NCI-H2107 (cell line): ENCODE results near the gene PDE4D.

Experiments
- DNase-seq: peaks from one replicate; lab custom pipeline; 2025; lab: John Stamatoyannopoulos, UW

The PDE4D gene

DNA sequence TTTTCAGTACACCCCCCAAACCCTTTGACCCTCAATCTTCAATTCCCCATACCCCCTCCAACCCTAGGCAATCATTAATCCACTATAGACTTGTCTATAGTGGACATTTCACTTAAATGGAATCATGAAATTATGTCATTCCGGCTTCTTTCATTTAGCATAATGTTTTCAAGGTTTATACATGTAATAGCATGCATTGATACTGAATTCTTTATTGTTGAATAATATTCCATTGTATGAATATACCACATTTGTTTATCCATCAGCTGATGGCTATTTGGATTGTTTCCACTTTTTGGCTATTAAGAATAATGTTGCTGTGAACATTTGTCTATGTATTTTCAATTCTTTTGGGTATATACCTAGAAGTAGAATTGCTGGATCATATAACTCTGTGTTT is 238.8 kb downstream of the PDE4D start:
- DNase-seq = no peak

DNA sequence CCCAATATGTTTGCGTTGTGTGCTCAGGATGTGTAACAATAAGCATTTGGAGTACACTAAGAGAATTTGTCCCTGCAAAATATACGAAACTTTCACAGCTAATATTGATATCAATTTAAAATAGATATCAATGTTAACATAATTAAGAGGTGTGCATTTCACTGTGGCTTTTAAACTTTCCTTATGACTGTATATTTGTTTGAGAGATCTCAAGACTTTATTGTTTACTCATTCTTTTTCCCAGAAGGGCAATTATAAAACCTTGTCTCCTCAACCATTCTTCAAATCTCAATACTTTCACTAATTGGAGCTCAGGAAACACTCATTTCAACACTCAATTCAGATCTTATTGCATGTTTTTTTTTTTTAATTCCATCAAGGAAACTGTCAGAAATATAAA is 241.1 kb downstream of the PDE4D start:
- DNase-seq = no peak

DNA sequence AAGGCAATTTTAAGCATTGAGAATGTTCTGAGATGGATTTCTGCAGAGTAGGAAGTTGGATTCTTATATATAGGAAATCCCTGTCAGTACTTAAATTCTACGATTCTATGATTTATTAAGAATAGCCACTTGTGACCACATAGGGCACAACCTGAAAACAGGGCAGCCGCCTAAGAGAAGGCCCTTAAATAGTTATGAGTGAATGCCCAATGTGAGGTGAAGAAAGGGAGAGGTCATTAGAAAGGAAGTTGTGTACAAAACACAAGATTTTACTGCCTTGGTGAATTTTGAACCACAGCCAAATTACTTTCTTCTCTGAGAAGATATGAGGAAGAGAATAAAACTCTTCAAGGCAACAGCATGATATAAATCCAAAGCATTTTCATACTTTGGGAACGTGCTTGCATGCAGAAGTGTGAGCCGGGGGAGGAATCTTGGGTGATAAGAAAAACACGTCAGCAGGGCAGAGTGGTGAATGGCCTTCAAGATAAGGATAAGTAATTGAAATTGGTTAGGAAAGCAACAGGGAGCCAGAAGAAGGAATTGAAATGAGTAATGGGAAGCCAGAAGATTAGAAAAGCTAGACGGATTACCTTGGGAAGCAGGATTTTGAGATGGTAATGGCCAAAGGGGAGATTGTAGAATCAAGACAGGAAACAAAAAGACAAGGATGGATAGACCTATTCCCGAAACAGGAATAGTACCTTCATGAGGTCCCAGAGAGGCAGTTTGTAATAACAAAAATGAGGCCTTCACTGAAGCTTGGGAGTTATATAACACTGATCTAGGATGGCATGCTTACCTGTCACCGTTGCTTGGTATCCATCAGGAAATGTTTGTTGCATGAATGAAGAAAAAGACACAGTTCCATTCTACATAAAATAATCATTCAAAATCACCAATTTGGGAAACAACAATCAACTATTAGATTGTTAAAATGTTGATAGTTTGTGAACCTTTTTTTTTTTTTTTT is 244.3 kb downstream of the PDE4D start:
- no peak for DNase-seq

DNA sequence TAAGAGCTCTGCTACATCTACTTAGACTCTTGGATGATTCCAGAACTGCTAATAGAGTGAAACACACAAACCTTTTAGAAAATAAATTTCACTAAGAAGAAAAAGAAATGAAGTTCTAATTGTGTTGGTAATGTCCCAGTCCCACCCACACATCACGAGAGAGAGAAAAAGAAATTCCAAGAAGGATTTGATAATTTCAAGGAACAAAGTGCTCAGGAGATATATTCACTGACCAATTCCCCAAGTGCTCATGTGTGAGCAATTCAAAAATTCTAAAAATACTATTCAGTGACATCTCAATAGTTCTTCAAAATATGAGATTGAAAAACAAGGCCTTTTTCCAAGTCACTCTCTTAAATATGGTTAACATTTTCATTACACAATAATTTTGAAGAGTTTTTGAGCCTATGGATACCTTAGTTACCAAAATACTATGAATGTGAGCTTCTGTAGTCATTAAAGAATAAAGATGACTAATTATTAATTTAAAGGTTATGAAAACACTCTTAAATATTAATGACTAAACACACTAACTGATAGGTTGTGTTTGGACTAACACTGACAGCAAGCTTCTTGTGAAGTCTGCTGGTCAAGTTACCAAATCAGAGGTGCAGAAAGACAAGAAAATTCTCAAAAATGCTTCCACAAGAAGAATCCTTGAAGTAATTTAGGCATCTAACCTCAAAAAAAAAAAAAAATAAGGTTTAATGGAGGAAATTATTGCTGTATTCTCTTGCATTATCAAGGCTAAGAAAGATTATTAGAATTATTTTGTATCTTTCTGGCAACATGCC is 245.3 kb downstream of the PDE4D start:
- no peak for DNase-seq

DNA sequence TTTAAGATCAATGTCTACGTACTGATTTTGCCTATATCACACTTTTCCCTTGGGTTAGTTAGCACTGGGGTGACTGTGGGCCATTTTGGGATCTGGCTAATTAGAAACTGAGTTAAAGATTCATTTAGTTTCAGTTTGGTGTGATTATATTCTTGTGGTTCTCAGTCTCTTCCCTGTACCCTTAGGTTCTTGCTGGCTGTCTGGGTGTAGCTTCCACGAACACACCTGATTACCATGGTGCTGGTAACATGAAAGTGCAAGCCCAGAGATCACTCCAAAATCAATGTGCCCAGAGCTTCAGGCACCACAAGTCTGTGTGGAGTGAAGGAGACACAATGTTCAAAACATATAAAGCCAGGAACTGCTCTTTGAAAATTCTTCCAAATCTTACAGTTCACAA is 248.1 kb downstream of the PDE4D start:
- no peak for DNase-seq

DNA sequence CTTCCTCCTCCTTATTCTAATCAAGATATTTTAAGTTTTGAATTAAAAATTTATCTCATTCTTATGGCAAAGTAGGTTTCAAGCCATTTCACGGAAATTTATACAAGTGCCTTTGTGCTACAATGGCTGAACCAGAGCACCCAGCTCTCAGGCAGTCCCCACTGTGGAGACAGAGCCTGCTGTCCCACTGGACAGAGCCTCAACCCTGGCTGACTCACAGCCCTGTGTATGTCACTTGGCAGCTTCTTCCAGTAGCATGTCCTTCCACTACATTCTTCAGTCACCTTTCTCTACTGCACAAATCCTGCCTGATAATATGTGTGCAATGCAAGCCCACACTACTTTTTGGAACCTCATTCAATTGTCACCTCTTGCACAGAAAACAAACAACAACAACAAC is 253.1 kb downstream of the PDE4D start:
- DNase-seq = no peak

DNA sequence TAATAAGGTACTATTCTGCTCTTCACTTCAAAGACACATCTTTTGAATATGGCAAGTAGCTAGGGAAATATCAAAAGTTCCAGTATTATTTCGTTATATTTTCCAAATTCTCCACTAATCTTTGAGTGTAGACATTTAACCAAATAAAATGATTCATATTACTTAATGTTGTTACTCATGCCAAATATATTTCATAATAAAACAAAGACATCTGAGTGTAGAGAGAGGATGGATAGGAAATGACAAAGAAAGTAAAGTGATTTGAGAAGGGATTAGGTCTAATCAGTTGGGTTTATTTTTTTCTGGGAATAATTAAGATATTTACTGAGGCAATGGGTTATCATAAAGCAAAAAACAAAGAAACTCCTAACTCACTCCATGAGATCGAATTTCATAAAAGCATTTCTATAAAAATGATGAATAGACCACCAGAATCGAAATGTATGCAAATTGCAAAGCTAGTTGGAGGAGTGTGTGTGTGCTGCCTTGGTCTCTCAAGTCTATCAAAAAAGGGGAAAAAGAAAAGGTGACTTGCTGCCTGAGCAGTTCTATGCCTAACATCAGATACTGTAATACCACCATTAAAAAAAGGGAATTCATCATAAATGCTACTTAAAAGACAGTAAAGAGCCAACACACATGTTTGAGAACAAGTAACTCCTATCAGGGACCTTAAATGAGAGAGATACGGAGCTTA is 255.5 kb downstream of the PDE4D start:
- no peak for DNase-seq

DNA sequence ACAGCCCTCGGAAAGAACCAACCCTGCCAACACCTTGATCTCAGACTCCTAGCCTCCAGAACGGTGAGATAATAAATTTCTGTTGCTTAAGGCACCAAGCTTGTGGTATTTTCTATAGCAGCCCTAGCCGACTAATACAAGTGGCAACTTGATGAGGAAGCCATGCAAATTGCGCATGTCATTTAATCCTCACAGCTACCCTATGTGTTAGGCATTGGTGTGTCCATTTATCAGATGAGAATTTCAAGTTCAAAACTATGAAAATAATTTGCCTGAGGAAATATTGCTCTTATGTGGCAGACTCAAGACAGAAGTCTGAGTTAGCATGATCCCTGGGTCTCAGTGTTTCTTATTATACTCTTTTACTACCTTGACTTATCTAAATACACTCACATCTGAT is 264.0 kb downstream of the PDE4D start:
- no peak for DNase-seq

DNA sequence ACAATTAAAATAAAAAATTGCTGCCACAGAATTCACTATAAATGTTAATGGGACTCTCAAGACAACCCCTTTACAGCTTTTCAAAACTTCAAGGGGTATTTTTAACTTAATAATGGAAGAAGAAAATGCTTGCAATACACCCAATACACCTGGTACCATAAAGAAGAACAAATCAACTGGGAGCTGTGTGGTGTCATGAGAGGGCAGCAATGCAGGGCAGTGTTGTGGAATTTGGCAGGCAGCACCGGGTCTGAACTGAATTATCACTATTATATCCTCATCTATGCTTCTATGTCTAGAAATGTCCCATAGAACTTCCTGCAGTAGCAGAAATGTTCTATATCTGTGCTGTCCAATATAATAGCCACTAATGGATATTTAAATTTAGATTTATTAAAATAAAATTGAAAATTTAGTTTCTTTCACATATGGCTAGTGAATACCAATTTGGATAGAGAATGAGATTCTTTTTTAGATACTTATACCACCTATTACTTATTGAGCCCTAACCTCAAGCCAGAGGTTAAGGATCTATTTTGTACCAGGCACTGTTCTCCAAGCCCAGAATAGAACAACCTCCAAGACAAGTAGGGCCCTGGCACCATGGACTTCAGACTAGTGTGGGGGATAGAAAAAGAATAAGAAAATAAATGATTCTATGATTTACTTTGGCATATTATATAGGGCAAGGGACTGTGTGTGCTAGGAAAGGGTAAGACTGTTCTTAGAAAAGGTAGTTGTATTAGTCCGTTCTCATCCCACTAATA is 265.3 kb downstream of the PDE4D start:
- DNase-seq = no peak

DNA sequence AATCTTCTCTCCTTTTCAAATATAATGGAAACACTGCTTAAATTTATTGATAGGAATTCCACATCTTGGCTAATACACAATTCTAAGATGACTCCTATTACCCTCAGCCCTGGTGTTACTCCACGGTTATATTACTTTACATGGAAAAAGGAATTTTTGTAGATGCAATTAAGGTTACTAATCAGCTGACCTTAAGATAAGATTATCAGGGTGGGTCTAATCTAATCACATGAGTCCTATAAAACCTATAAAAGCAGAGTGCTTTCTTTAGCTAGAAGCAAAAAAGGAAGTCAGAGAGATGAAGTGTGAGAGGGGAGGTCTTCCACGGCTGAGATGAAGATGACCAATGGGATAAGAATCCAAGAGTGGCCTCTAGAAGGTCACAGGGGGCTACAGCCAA is 268.6 kb downstream of the PDE4D start:
- DNase-seq = no peak

DNA sequence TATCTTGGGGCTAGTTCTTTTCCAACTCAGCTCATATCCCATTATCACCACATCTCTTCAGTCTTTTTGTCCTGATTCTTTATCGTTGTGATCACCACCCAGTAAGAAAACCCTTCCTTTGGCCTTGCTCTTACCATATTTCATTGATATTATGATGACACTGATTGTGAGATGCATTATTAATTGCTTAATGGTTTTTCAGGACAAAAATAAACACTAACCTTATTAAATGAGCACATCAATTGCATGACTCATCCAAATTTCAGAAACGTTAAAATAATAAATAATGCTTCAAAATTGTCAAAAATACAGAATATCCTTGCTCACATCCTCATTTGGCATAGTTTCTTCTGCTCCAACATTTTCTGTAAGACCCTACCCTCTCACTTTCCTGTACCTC is 270.7 kb downstream of the PDE4D start:
- no peak for DNase-seq

DNA sequence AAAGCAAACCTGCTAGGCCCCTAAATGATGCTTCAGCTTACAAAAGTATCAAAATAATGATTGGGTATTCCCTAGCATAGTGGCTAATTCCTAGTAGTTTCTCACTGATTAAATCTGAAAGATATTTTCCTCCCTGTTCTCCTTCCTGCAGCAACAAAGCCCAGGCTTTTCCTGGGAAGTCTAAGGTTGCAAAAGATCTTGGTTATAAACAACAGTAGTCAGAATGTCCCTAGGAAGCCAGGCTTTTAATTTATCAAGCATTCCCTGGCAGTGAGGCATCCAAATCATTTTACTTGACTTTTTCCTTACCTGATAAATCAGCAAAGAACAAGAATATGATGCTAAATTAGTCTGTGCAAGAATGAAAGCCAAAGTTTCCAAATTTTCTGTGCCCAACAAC is 272.0 kb downstream of the PDE4D start:
- no peak for DNase-seq

DNA sequence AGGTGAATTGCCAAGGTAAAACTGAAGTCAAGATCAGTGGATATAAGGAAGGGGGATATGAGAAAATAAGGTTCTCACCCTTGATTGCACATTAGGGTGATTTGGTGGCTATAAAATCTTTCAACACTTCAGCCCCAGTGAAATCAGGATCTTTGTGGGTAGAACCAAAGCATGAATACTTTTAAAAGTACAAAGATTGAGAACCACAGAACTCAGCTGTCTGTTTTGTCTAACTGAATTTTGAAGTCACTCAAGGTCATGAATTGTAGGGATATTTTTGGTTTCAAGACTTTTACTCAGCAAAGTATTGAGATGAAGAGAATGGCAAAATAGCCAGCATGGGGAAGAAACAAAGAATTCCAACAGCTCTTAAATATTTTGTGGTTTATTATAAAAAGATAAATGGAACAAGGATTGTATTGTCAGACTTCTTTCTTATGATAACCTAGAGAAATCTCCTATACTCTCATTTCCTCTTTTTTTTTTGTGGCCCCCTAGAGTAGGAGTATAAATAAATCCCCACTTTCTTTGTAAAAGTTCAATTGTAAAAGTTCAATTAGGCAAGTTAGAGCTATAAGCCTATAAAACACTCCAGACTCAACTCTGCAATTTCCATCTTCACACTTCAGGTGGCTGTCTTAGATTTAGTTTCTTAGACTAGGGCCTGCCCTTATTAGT is 272.9 kb downstream of the PDE4D start:
- no peak for DNase-seq

DNA sequence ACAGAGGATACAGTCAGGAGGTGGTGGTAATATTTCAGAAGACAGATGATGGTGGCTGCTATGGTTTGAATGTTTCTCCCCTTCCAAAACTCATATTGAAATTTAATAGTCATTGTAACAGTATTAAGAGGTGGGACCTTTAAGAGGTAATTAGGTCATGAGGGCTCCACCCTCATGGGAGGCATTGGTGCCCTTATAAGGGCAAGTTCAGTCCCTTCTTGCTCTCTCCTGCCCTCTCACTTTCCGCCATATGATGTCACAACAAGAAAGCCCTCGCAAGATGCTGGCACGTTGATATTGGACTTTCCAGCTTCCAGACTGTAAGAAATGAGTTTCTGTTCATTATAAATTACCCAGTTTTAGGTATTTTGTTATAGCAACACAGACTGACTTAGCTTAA is 274.9 kb downstream of the PDE4D start:
- no peak for DNase-seq

DNA sequence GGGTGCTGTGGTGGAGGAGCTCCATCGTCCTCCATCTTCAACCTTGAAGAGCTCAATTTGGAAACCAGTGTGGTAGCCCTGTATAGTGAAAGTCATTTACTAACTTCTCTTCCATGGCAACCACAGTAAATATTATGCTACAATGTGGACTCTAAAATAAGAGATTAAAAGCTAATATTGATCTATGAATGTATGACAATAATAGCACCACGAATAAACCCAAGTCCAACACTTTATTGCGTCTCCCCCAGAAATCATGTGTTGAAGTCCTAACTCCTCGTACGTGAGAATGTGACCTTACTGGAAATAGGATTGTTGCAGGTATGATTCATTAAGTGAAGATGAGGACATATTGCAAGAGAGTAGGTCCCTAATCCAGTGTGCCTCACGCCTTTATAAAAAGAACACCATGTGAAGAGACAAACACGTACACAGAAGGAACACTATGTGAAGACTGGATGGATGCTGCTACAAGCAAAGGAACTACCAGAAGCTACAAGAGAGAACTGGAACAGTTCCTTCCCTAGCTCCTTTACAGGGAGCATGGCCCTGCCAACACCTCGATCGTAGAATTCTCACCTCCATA is 276.2 kb downstream of the PDE4D start:
- DNase-seq = no peak

DNA sequence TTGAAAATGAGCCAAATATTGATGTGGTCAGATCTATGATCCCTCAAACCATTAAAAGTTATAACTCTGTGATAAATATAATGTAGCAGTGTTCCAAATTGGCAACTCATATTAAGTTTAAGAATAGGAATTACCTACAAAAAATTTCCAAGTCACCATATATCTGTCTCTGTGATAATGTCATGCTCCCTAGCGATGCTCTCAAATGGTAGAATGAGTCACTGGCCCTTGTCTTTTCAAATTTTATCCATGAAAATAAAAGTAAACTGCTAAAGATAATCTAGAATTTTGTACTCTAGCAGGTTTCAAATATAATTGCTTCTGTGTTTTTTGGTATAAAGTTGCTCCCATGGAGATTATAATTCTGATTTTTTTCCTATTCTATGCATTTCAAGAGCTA is 277.1 kb downstream of the PDE4D start:
- no peak for DNase-seq

DNA sequence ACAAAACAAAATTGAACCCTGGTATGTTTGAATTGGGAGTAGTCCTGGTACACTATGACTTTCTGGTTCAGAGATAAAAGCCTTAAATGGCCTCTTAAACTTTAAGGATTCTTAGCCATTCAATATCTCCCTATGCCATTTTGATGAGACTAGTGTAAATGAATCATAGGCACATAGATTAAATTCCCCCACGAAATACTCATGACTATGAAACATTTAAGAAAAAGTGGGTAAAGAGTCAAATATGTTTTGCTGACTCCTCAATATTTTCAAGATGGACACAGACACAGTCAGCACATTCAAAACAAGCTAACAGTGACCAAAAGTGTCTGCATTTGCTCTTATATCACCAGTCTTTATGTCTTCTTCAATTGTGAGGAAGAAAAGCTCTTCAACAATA is 278.3 kb downstream of the PDE4D start:
- no peak for DNase-seq

DNA sequence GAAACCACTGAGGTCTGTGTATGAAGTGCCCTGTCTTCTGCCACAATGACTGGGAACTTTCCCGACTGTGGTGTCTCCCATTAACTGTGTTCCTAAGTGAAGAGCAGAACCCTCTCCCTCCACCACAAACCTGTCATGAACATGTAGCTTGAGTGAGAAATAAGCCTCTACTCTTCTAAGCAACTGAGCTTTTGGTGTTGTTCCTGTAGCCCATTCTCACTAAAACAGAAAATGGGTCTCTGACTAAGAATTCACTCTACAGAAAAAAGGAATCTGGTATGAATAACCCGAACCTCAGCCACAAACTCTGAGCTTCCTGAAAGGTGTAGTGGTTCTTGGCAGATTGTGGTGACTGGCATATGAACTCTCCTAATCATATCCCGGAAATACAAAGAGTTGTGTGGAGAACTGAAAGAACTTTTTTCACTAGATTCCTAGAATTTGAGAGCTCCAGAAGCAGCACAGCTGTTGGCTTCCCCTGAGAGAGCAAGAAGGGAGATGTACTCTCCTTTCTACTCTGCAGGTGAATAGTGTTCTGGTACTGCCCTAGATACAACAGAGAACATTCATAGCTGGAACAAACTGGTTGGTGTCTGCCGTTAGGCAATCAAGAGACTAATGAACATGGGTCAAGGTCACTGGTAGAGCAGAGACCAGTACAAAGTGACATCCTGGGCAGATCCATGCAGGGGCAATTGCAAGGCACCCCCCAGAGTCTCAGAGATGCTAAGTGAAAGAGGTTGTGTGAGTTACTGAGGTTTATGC is 283.8 kb downstream of the PDE4D start:
- DNase-seq = no peak

DNA sequence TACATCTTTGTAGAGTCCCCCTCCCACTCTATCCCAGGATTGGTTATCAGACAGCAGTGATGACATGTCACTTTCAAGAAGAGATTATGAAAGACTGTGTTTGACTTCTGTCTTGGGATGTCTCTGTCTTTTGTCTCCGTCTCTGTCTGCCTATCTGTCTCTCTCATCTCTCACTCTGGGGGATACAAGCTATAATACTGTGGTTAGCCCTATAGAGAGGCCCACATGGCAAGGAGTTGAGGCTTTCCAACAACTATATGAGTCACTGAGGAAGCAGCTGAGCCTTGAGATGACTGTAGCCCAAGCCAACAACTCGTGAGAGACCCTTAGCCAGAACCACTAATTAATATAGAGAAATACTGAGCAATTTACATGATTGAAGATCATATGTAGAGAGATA is 284.8 kb downstream of the PDE4D start:
- no peak for DNase-seq

DNA sequence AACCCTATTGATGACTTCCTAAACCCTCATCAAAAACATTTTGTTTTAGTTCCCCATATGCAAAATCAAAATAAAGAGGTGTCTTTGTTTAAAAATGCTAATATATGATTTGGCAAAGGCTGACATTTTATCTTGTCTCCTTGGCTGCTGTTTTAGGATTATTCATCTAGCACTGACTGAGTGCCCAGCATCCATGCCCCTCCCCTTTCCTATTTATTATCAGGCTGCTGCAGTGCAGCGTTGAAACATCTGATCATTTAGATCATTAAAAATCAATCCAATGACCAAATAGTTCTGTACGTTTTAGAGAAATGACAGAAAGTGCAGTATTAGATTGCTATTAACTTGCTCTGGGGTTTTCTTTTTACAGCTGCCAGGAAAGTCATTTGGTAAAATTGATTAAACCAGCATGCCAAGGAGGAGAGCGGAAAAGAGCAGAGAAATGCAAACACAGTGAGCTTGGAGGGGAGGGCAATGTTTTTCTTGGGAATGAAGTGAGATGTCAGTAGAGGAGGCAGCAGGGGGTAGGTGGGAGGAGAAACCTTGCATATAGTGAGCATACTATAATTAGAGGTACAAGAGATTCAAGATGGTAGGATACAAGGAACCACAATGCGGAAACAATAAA is 286.3 kb downstream of the PDE4D start:
- no peak for DNase-seq
